WTC11 (cell line): Measurements from ENCODE around the gene GART.

Source experiments
- ATF3 ChIP-seq: sonication (generic); formaldehyde crosslinking; conservative IDR thresholded peaks from 2 replicates; pipeline ENCODE4 v1.8.1; 2022; ENCODE audit warnings: mild to moderate bottlenecking, missing genetic modification reagents
- CREB1 ChIP-seq: sonication (generic); formaldehyde crosslinking; IDR thresholded peaks from 2 replicates; pipeline ENCODE4 v1.8.0; 2023; ENCODE audit warnings: mild to moderate bottlenecking, missing genetic modification reagents
- CREM ChIP-seq: sonication (generic); formaldehyde crosslinking; IDR thresholded peaks from 2 replicates; pipeline ENCODE4 v1.8.1; 2022; ENCODE audit warnings: mild to moderate bottlenecking, missing genetic modification reagents, moderate library complexity
- CTCF ChIP-seq: fragments of 200-600 bp; IDR thresholded peaks from 2 replicates; pipeline ENCODE4 v1.8.0; 2022; ENCODE audit warnings: antibody characterized with exemption
- E2F5 ChIP-seq: sonication (generic); formaldehyde crosslinking; IDR thresholded peaks from 2 replicates; pipeline ENCODE4 v1.8.1; 2022; ENCODE audit warnings: mild to moderate bottlenecking, moderate library complexity, missing genetic modification reagents
- GRHL2 ChIP-seq: fragments of 250-450 bp; sonication (Bioruptor Pico); IDR thresholded peaks from 2 replicates; pipeline ENCODE4 v1.8.0; 2022; ENCODE audit warnings: mild to moderate bottlenecking, moderate library complexity; ENCODE audit not compliant: insufficient replicate concordance, severe bottlenecking
- MAX ChIP-seq: sonication (generic); formaldehyde crosslinking; IDR thresholded peaks from 2 replicates; pipeline ENCODE4 v1.8.0; 2022; ENCODE audit warnings: mild to moderate bottlenecking, missing genetic modification reagents
- NR1H2 ChIP-seq: sonication (generic); formaldehyde crosslinking; IDR thresholded peaks from 2 replicates; pipeline ENCODE4 v1.9.0; 2021; ENCODE audit warnings: mild to moderate bottlenecking, moderate library complexity, missing genetic modification reagents
- STAT6 ChIP-seq: sonication (generic); formaldehyde crosslinking; conservative IDR thresholded peaks from 2 replicates; pipeline ENCODE4 v1.8.1; 2023; ENCODE audit warnings: mild to moderate bottlenecking, low read depth, missing genetic modification reagents, moderate library complexity
- USF2 ChIP-seq: sonication (generic); formaldehyde crosslinking; IDR thresholded peaks from 2 replicates; pipeline ENCODE4 v1.8.1; 2023; ENCODE audit warnings: mild to moderate bottlenecking, missing genetic modification reagents, moderate library complexity

- TF ChIP-seq USF2 (CRISPR knock-in tag) (no peak), CTCF (no peak), NR1H2 (CRISPR knock-in tag) (no peak), CREM (CRISPR knock-in tag) (no peak), MAX (no peak), CREB1 (CRISPR knock-in tag) (no peak), GRHL2 (no peak), E2F5 (CRISPR knock-in tag) (no peak), STAT6 (CRISPR knock-in tag) (no peak), ATF3 (CRISPR knock-in tag) (no peak)
These were observed 27.7 kb downstream of the GART start for GRCh38 chr21:33514229-33514628.
